WTC11 (cell line): Measurements from ENCODE around the gene TOX2. TPM values are rescaled to one million over a fixed set of nuclear protein-coding genes. Genes with fewer than 3 reads are reported as not detected.

Source experiments
- ATAC-seq: fragments of 200-7000 bp; cut with Tn5 transposase; 2 replicates; pipeline ENCODE4 v1.10.0; 2021; ENCODE audit warnings: mild to moderate bottlenecking, moderate library complexity
- CTCF ChIA-PET: fragments of 300-600 bp; sonication (Branson Sonifier 250); formaldehyde crosslinking; loops from one replicate; lab custom pipeline; 2021; ENCODE audit warnings: antibody characterized with exemption; lab: Charles Lee
- POLR2A ChIA-PET: fragments of 350-600 bp; sonication (Branson Sonifier 250); formaldehyde crosslinking; loops from one replicate; lab custom pipeline; 2021; ENCODE audit warnings: antibody characterized with exemption; lab: Charles Lee
- DNase-seq: peaks from one replicate; pipeline ENCODE4 v3.0.0; 2021; ENCODE audit warnings: low spot score
- H3K27ac Mint-ChIP-seq: 2 replicates; pipeline ENCODE4 v1.8.0; 2021; ENCODE audit warnings: mixed read lengths
- H3K27me3 Mint-ChIP-seq: 2 replicates; pipeline ENCODE4 v1.8.0; 2021; ENCODE audit warnings: low read depth, mild to moderate bottlenecking, moderate library complexity, mixed read lengths
- H3K36me3 Mint-ChIP-seq: 2 replicates; pipeline ENCODE4 v1.8.0; 2021; ENCODE audit warnings: mixed read lengths
- H3K4me1 Mint-ChIP-seq: 2 replicates; pipeline ENCODE4 v1.8.0; 2022; ENCODE audit warnings: mixed read lengths
- H3K4me3 Mint-ChIP-seq: 2 replicates; pipeline ENCODE4 v1.8.0; 2021; ENCODE audit warnings: mild to moderate bottlenecking, moderate library complexity, mixed read lengths
- H3K9me3 Mint-ChIP-seq: 2 replicates; pipeline ENCODE4 v1.8.0; 2021; ENCODE audit warnings: mixed read lengths
- AFF4 ChIP-seq: sonication (generic); formaldehyde crosslinking; IDR thresholded peaks from 2 replicates; pipeline ENCODE4 v1.8.1; 2023; ENCODE audit warnings: mild to moderate bottlenecking, missing genetic modification reagents, borderline replicate concordance
- ATF3 ChIP-seq: sonication (generic); formaldehyde crosslinking; conservative IDR thresholded peaks from 2 replicates; pipeline ENCODE4 v1.8.1; 2022; ENCODE audit warnings: mild to moderate bottlenecking, missing genetic modification reagents
- ATF6 ChIP-seq: sonication (generic); formaldehyde crosslinking; IDR thresholded peaks from 2 replicates; pipeline ENCODE4 v1.8.1; 2023; ENCODE audit warnings: mild to moderate bottlenecking, missing genetic modification reagents
- CDX4 ChIP-seq: fragments of 250-450 bp; sonication (Bioruptor Pico); IDR thresholded peaks from 2 replicates; pipeline ENCODE4 v1.9.0; 2021; ENCODE audit warnings: moderate library complexity, mild to moderate bottlenecking, inconsistent platforms, borderline replicate concordance
- E2F4 ChIP-seq: sonication (generic); formaldehyde crosslinking; IDR thresholded peaks from 2 replicates; pipeline ENCODE4 v1.8.1; 2022; ENCODE audit warnings: low read depth, mild to moderate bottlenecking, moderate library complexity, missing genetic modification reagents, borderline replicate concordance
- E2F5 ChIP-seq: sonication (generic); formaldehyde crosslinking; IDR thresholded peaks from 2 replicates; pipeline ENCODE4 v1.8.1; 2022; ENCODE audit warnings: mild to moderate bottlenecking, moderate library complexity, missing genetic modification reagents
- ERG ChIP-seq: fragments of 250-450 bp; sonication (Bioruptor Pico); IDR thresholded peaks from 2 replicates; pipeline ENCODE4 v1.8.0; 2021; ENCODE audit warnings: mild to moderate bottlenecking
- ETV6 ChIP-seq: sonication (generic); formaldehyde crosslinking; IDR thresholded peaks from 2 replicates; pipeline ENCODE4 v1.8.1; 2022; ENCODE audit warnings: mild to moderate bottlenecking, missing genetic modification reagents
- FOXK1 ChIP-seq: sonication (generic); formaldehyde crosslinking; IDR thresholded peaks from 2 replicates; pipeline ENCODE4 v1.8.0; 2022; ENCODE audit warnings: mild to moderate bottlenecking, moderate library complexity, missing genetic modification reagents
- FOXP4 ChIP-seq: sonication (generic); formaldehyde crosslinking; IDR thresholded peaks from 2 replicates; pipeline ENCODE4 v1.8.0; 2022; ENCODE audit warnings: mild to moderate bottlenecking, missing genetic modification reagents
- GRHL2 ChIP-seq: fragments of 250-450 bp; sonication (Bioruptor Pico); IDR thresholded peaks from 2 replicates; pipeline ENCODE4 v1.8.0; 2022; ENCODE audit warnings: mild to moderate bottlenecking, moderate library complexity; ENCODE audit not compliant: insufficient replicate concordance, severe bottlenecking
- IRF2 ChIP-seq: sonication (generic); formaldehyde crosslinking; IDR thresholded peaks from 2 replicates; pipeline ENCODE4 v1.8.0; 2022; ENCODE audit warnings: low read depth, missing genetic modification reagents, borderline replicate concordance
- MLX ChIP-seq: sonication (generic); formaldehyde crosslinking; IDR thresholded peaks from 2 replicates; pipeline ENCODE4 v1.8.1; 2023; ENCODE audit warnings: mild to moderate bottlenecking, missing genetic modification reagents, moderate library complexity
- NFATC4 ChIP-seq: fragments of 250-450 bp; sonication (Bioruptor Pico); IDR thresholded peaks from 2 replicates; pipeline ENCODE4 v1.9.0; 2021; ENCODE audit warnings: mild to moderate bottlenecking
- PRRX2 ChIP-seq: fragments of 250-450 bp; sonication (Bioruptor Pico); IDR thresholded peaks from 2 replicates; pipeline ENCODE4 v1.8.0; 2021; ENCODE audit warnings: mild to moderate bottlenecking
- TCF7 ChIP-seq: sonication (generic); formaldehyde crosslinking; IDR thresholded peaks from 2 replicates; pipeline ENCODE4 v1.8.0; 2022; ENCODE audit warnings: mild to moderate bottlenecking, low read depth, missing genetic modification reagents, moderate library complexity
- TEAD4 ChIP-seq: sonication (generic); formaldehyde crosslinking; IDR thresholded peaks from 2 replicates; pipeline ENCODE4 v1.8.0; 2022; ENCODE audit warnings: mild to moderate bottlenecking, missing genetic modification reagents
- ZNF423 ChIP-seq: fragments of 250-450 bp; sonication (Bioruptor Pico); IDR thresholded peaks from 2 replicates; pipeline ENCODE4 v2.1.2; 2022; ENCODE audit warnings: mild to moderate bottlenecking, moderate library complexity
- ZNF512 ChIP-seq: sonication (generic); formaldehyde crosslinking; IDR thresholded peaks from 2 replicates; pipeline ENCODE4 v1.8.1; 2022; ENCODE audit warnings: missing genetic modification reagents, borderline replicate concordance
- ZSCAN18 ChIP-seq: fragments of 250-450 bp; sonication (Bioruptor Pico); IDR thresholded peaks from 2 replicates; pipeline ENCODE4 v2.1.2; 2022; ENCODE audit warnings: mild to moderate bottlenecking, moderate library complexity
- total RNA-seq: library from RNA; stranded (reverse); gene quantifications from 3 replicates; pipeline ENCODE4 v1.2.3, GENCODE V29; 2021

TOX2 gene
- total RNA-seq, 1 experiment from 2014 or later, result 3.4 TPM

- TF ChIP-seq ERG (CRISPR knock-in tag), result no peak
- no peak for TF ChIP-seq MLX
- no peak for TF ChIP-seq TEAD4
- TF ChIP-seq ETV6 (CRISPR knock-in tag), result no peak
- no peak for TF ChIP-seq FOXP4 (CRISPR knock-in tag)
- TF ChIP-seq ZSCAN18 (CRISPR knock-in tag), result no peak
- no peak for TF ChIP-seq ZNF423 (CRISPR knock-in tag)
- no peak for TF ChIP-seq AFF4 (CRISPR knock-in tag)
- TF ChIP-seq FOXK1, result no peak
- no peak for TF ChIP-seq ATF6 (CRISPR knock-in tag)
- no peak for TF ChIP-seq ATF3 (CRISPR knock-in tag)
- TF ChIP-seq NFATC4 (CRISPR knock-in tag), result no peak
- no peak for TF ChIP-seq E2F4 (CRISPR knock-in tag)
- TF ChIP-seq E2F5, result no peak
- TF ChIP-seq TCF7 (CRISPR knock-in tag), result no peak
- TF ChIP-seq GRHL2 (CRISPR knock-in tag), result no peak
- TF ChIP-seq ZNF512, result no peak
- no peak for TF ChIP-seq CDX4 (CRISPR knock-in tag)
- no peak for TF ChIP-seq IRF2 (CRISPR knock-in tag)
- TF ChIP-seq PRRX2, result no peak
- CTCF ChIA-PET, result no interaction called here
- no peak overlapping the region for H3K27ac Mint-ChIP-seq
- no peak for ATAC-seq
- H3K27me3 Mint-ChIP-seq, result no peaks in the 10 kb centered on the region
- POLR2A ChIA-PET, result no interaction called here
- no peak overlapping the region for H3K4me3 Mint-ChIP-seq
- DNase-seq, result no peak
- no peaks in the 10 kb centered on the region for H3K9me3 Mint-ChIP-seq
- no peaks in the 10 kb centered on the region; the same call in 1 of the 2 replicates for H3K4me1 Mint-ChIP-seq
- H3K36me3 Mint-ChIP-seq, result no peaks in the 10 kb centered on the region
Measured at GRCh38 chr20:43969501-43970182, 55.0 kb downstream of the TOX2 start.
